ENCODE measurements around the gene TUBB2B.
"Not testable (repeated sequence)": the region's sequence is repeated elsewhere in the genome, so short reads cannot be mapped to it uniquely, and the experiment has no call there.

The TUBB2B gene

DNA sequence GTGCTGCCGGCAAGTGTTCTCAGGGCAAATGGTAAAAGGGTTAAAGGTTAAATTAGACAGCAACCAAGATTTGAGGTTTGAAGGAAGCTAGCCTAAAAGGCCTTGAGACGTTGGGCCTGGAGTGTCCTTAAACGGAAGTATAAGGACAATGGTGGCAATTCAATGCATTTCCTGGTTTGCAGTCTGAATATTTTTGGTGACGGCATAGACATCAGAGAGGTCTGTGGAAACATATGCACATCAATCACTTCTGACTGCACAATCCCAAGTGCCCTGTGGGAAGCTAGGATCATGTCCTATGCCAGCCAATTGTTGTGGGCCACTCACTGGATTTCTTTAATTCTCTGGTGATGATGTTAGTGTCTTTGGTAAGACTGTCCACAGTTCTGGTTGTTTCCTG, 44.4 kb downstream of the TUBB2B start:
- DNase-seq: no peak

DNA sequence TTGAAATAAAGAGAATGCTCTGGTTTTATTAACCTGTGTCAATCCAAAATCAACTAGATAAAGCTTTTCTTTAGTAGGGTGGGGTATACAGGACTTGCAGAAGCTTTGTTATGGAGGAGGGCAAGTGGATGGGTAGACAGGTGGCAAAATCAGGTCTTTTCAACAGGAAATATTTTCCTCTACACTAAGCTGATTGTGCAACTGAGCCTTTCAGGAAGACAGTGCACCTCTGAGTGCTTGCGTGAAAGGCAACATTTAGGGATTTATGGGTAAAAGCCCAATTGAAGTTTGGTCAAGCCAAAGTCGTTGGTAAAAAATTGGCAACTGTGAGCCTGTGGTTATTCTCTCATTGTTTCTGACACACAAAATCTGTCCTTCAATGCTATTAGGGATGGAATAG, 46.3 kb downstream of the TUBB2B start:
- DNase-seq: no peak

DNA sequence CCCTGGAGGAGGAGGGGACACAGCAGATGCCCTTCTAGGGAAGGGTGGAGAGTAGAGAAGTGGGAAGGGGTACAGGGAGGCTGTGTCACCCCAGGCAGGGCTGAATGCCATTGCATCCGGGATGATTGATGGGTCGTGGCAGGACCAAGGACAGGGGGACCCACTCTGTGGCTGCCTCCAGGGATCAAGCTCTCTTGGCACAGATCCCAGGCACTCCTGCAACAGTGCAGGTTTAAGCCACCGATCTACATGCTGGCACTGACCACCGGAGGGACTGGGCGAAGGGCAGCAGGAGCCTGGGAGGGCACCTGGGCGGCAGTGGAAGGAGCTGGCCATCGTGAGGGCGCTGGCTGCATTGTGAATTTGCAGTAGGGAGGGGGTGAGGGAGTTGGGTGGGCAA, 47.5 kb downstream of the TUBB2B start:
- DNase-seq: not testable (repeated sequence)

DNA sequence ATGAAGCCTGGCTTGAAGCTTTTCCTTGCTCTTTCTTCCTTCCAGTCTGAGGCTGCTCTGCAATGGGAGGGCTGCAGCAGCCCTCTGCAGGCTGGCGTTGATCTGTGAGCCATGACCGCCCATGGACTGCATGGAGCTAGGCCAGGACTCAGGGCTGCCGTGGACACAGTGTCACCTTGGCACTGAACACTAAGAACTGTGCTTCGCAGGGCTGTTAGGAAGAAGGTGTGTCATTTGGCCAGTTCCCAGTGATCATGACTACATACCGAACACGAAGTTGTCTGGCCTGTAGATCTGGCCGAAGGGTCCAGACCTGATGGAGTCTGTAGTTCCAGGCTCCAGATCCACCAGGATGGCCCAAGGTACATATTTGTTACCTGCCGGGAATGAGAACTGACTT, 48.8 kb downstream of the TUBB2B start:
- not testable (repeated sequence) for DNase-seq

DNA sequence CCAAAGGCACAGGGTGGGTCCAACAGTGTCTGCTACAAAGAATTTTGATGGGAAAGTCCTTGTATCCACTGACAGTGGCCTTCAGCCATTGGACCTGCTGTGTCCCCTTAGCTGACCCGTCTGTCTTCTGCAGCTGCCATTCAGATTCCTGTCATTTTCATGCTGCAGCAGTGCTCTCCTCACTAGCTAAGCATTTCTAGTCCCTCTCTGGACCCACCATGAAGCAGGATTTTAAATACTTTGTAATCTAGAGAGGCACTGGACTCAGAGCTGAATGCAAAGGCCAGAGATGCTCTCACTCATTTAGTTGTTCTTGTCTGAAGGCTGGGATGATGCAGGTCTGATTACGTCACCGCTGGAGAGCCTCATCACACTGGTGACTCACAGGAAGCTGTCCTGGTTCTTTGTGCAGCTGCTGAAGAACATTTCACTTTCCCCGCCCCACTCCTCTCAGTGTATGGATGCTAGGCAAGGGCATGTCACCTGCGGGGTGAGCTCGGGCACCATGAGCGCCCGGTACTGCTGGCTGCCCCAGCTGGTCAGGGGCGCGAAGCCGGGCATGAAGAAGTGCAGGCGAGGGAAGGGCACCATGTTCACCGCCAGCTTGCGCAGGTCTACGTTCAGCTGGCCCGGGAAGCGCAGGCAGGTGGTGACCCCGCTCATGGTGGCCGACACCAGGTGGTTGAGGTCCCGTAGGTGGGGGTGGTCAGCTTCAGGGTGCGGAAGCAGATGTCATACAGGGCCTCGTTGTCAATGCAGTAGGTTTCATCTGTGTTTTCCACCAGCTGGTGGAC, 50.7 kb downstream of the TUBB2B start:
- no peak for DNase-seq

DNA sequence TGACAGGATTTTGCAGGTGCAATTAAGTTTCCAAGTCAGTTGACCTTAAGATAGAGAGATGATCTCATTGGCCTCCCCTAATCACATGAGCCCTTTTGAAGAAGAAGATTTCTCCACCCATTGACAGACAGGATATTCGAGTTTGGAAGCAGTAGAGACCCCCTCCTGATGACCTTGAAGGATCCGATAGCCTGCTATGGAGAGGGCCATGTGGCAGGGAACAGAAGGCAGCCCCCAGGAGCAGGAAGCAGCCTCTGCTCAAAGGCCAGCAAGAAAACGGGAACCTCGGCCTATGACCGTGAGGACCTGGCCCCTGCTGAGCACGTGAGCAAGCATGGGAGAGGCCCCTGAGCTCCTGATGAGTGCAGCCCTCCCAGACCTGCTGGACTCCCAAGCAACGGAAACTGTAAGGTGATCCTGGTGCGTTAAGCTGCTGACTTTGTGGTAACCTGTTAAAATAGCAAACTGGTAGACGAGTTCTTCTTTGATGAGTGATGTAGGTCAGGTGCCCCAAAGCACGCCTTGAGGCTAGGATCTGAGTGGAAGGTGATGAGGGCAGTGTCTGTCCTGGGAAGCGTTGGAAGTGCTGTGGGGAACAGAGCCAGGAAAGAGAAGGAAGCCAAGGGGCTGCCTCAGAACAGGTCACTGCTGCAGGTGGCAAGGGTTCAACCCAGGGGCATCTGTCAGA, 51.6 kb downstream of the TUBB2B start:
- no peak for DNase-seq

Data from NCI-H187 treated with DMSO at 0.1 percent for 48 hours (cell line).